Aorta (tissue), 4 donors: ENCODE measurements around the gene PKNOX1. TPM values are rescaled to one million over a fixed set of nuclear protein-coding genes. Genes with fewer than 3 reads are reported as not detected.

Source experiments
- microRNA-seq, 2 donors: library from miRNA; unstranded; fragments of <30 nt; microRNA quantifications; one replicate each; pipeline ENCODE4 v1.2.0, GENCODE V29; 2020
- polyA plus RNA-seq, 2 donors: library from polyadenylated mRNA; stranded (reverse); fragments of 200-250 nt; gene quantifications; one replicate each; pipeline ENCODE4 v1.2.3, GENCODE V29; 2013
- total RNA-seq, 2 donors: library from RNA; stranded (reverse); fragmentation: NEBNext Ultra II Directional; extraction: Animal tissue kit (Norgen Biotek cat#: 25700); gene quantifications; one replicate each; pipeline ENCODE4 v1.2.1, GENCODE V29; 2021
- donor health status: healthy with polysubstance abuse.
- donor health status: Bipolar disorder and iron deficiency.
- donor health status: DM: no; HTN: no; CAD: no.
- donor health status: DM: yes; HTN: yes; CAD: no.

PKNOX1 gene
- total and polyA plus RNA-seq, 4 donors, result 3.8 to 22.7 (median 12.3) TPM

Small RNAs within 50 kb of the gene (microRNA-seq; reads per million reads assigned to microRNA genes)
- 0 reads per million in 2 donors for gene MIR5692B

Other genes starting within 250 kb of the PKNOX1 start
- gene WDR4, start 95.0 kb upstream of the PKNOX1 start, total RNA-seq, result 10 to 100 TPM; 13.3 to 13.9 TPM
- 1 to 10 TPM; 2.5 to 3.4 TPM for gene WDR4, start 95.0 kb upstream of the PKNOX1 start, polyA plus RNA-seq
- gene NDUFV3, start 81.3 kb upstream of the PKNOX1 start, total RNA-seq, result 10 to 100 TPM; 29.7 to 34.4 TPM
- 10 to 100 TPM; 16.3 to 24.0 TPM for gene NDUFV3, start 81.3 kb upstream of the PKNOX1 start, polyA plus RNA-seq
- gene ERVH48-1, start 48.9 kb upstream of the PKNOX1 start, total RNA-seq, result not detected
- not detected for gene ERVH48-1, start 48.9 kb upstream of the PKNOX1 start, polyA plus RNA-seq
- 10 to 100 TPM in 1 of 2 donors, 1 to 10 TPM in 1; 9.2 to 20.3 TPM for gene CBS, start 101.3 kb downstream of the PKNOX1 start, total RNA-seq
- 10 to 100 TPM; 20.4 to 38.1 TPM for gene CBS, start 101.3 kb downstream of the PKNOX1 start, polyA plus RNA-seq
- gene U2AF1, start 133.0 kb downstream of the PKNOX1 start, total RNA-seq, result 10 to 100 TPM in 1 of 2 donors, 1 to 10 TPM in 1; 6.0 to 43.0 TPM
- 10 to 100 TPM; 38.6 to 52.1 TPM for gene U2AF1, start 133.0 kb downstream of the PKNOX1 start, polyA plus RNA-seq
- not detected for gene CRYAA, start 194.4 kb downstream of the PKNOX1 start, total RNA-seq
- gene CRYAA, start 194.4 kb downstream of the PKNOX1 start, polyA plus RNA-seq, result not detected